ENCODE results near the gene PPP1R12A.

The PPP1R12A gene

DNA sequence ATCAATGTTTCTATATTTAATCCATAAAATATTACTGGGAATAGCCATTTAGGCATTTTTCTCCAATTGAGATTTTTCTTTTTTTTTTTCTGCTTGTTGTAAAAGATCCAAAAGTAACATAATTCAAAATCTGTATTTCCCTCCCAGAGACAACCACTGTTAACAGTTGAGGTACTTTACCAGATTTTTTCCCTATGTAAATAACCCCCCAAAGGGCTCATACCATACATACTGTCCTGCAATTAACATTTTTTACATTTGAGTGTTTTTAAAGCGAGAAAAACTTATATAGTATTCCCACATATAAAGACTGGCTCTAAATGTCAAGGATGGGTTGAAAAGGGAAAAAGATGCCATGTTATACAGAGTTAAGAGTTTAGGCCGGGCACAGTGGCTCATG is 18.1 kb downstream of the PPP1R12A start:
- no peak for DNase-seq (ENCODE audit: low read depth)
- TF ChIP-seq, protein P1, sequence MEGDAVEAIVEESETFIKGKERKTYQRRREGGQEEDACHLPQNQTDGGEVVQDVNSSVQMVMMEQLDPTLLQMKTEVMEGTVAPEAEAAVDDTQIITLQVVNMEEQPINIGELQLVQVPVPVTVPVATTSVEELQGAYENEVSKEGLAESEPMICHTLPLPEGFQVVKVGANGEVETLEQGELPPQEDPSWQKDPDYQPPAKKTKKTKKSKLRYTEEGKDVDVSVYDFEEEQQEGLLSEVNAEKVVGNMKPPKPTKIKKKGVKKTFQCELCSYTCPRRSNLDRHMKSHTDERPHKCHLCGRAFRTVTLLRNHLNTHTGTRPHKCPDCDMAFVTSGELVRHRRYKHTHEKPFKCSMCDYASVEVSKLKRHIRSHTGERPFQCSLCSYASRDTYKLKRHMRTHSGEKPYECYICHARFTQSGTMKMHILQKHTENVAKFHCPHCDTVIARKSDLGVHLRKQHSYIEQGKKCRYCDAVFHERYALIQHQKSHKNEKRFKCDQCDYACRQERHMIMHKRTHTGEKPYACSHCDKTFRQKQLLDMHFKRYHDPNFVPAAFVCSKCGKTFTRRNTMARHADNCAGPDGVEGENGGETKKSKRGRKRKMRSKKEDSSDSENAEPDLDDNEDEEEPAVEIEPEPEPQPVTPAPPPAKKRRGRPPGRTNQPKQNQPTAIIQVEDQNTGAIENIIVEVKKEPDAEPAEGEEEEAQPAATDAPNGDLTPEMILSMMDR (conservative IDR thresholded peaks at IDR 0.05; ENCODE audit: low read depth, low read length), result no peak
- no peak overlapping the region for H3K4me3 ChIP-seq (ENCODE audit: low read length)

DNA sequence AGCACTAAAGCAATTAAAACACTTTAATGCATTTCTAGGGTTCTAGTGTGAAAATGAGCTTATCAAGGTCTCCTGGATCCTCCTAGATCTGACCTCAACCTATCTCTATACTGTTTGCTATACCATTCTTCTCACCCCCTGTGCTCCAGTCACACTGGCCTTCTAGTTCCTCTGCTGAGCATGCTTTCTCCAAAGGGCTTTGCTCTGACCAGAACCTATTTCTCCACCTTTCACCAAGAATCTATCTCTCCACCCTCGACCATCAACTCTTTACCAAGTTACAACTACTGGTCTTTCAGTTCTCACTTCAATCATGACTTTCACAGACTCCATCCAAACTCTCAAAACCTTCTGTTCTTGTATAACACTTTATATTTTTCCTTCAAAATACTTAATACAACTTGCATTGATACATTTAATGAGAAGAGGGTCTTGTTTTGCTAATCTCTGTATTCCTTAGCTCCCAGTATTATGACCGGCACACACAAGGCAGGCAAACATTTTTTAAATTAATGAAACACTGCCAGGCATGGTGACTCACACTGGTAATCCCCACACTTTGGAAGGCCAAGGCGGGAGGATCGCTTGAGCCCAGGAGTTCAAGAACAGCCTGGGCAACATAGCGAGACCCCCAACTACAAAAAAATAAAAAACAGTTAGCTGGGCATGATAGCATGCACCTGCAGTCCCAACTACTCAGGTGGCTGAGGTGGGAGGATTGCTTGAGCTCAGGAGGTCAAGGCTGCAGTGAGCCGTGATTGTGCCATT is 22.8 kb downstream of the PPP1R12A start:
- DNase-seq (ENCODE audit: low read depth), result no peak
- H3K4me3 ChIP-seq (ENCODE audit: low read length), result no peak overlapping the region
- TF ChIP-seq, protein P1 (conservative IDR thresholded peaks at IDR 0.05; ENCODE audit: low read depth, low read length), result no peak

DNA sequence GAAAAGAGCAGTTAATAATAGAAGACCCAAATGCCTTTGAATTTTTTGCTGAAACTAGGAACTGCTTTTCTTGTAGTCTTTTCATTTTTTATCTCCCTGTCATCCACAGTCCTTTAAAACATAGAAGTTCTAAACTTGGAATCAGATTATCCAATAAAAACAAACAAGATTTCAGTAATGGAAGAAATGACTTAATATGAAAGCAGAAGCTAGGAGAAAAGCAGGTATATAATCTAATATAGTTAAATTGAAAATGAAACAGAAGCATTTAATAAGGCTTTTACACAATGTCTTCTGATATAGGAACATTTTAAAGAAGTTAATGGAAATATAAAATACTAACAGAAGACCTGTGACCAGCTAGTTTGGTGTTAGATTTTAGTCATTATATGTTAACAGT is 26.5 kb downstream of the PPP1R12A start:
- TF ChIP-seq, protein P1 (conservative IDR thresholded peaks at IDR 0.05; ENCODE audit: low read depth, low read length), result no peak
- no peak for DNase-seq (ENCODE audit: low read depth)
- H3K4me3 ChIP-seq (ENCODE audit: low read length), result no peak overlapping the region

DNA sequence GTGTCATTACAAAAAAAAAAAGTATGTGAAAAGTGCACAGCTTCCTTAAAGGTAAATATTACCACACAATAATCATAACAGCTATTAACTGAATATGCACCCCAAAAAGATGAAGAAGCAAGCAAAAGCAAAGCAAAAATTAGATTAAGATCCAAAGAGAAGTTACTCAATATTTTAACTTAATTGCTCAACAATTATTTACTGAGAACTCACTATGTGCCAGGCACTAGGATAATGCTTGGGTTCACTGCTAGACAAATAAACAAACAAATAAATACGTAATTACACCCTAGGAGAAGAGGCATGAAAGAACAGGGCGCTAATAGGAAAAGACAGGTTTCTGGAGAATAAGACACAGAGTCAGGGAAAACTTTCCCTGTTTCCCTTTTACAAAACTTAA is 33.4 kb downstream of the PPP1R12A start:
- H3K4me3 ChIP-seq (ENCODE audit: low read length), result no peak overlapping the region
- TF ChIP-seq, protein P1 (conservative IDR thresholded peaks at IDR 0.05; ENCODE audit: low read depth, low read length), result no peak
- DNase-seq (ENCODE audit: low read depth), result no peak

DNA sequence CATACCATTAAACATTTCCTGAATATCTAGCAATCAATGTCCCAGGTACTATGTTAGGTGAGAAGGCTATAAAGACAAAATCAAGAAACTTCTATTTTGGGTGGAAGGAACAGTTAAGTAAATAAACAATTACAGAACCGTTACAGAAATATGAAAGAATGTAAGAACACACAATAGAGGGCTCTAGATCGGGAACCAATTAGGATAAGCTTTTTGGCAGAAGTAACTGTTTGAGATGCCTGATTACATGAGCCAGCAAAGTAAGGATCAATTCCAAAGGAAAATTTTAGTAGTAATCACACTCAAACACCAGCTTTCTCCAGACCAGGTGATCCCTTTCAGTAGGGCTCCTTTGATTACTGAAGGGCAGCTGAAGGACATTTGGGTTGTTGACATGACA is 33.9 kb downstream of the PPP1R12A start:
- no peak for DNase-seq (ENCODE audit: low read depth)
- TF ChIP-seq, protein P1 (conservative IDR thresholded peaks at IDR 0.05; ENCODE audit: low read depth, low read length), result no peak

DNA sequence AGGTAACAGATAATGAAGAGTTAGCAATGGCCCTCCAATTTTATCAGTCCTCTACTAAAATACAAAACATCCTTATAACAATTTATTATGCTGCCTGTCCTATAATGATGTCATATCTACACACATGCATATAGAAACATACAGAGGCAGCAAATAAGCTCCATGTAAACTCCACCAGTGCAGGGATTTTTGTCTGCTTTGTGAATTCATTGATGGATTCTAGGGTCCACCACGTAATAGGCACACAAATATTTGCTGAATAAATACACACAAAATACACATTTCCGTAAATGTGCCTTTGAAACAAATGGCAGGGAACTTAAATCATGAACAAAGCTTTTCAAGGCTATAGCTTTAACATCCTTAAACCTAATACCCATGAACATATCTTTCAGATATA is 34.7 kb downstream of the PPP1R12A start:
- no peak for DNase-seq (ENCODE audit: low read depth)
- H3K4me3 ChIP-seq (ENCODE audit: low read length), result no peak overlapping the region
- TF ChIP-seq, protein P1 (conservative IDR thresholded peaks at IDR 0.05; ENCODE audit: low read depth, low read length), result no peak

More for the DNA sequence above, 33.9 kb downstream of the PPP1R12A start:
- H3K4me3 ChIP-seq (ENCODE audit: low read length), result no peak overlapping the region

DNA sequence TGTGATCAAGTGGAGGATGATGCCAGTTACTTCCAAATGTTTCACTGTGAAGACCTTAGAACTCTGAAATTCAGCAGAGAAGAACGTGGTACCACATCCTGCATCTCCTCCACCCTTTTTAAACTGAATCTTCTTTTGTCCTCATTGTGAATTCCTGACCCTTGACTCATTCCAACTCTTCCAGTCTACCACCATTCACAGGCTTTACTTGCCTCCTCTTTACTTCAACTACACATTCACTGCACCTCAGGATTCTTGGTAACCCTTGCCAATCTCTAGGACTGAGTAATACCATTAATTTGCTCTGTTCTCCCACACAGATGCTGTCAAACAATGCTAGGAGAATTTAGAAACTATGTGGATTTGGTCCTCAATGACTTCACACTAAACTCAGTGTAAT is 37.3 kb downstream of the PPP1R12A start:
- TF ChIP-seq, protein P1 (conservative IDR thresholded peaks at IDR 0.05; ENCODE audit: low read depth, low read length), result no peak
- peak; percentile 48 for DNase-seq (ENCODE audit: low read depth)

More for the DNA sequence above, 37.3 kb downstream of the PPP1R12A start:
- no peak overlapping the region for H3K4me3 ChIP-seq (ENCODE audit: low read length)
